MM.1S (cell line): ENCODE results near the gene A4GALT.

ENCODE experiments used
- DNase-seq: peaks from one replicate; pipeline ENCODE4 v3.0.0-alpha.2; 2015
- H2AFZ ChIP-seq: fragments of 300-600 bp; sonication (generic); 2 replicates; pipeline ENCODE4 v1.6.0; 2016; ENCODE audit warnings: antibody characterized with exemption, low read length
- H3F3A ChIP-seq: fragments of 300-600 bp; sonication (generic); 2 replicates; pipeline ENCODE4 v1.6.1; 2016; ENCODE audit warnings: mild to moderate bottlenecking, antibody characterized with exemption, low read length, moderate library complexity, mixed read lengths; ENCODE audit not compliant: insufficient read depth
- H3K27ac ChIP-seq: fragments of 300-600 bp; sonication (generic); 2 replicates; pipeline ENCODE4 v1.5.1; 2016; ENCODE audit warnings: mild to moderate bottlenecking, low read length
- H3K27me3 ChIP-seq: fragments of 300-600 bp; sonication (generic); replicated peaks from 2 replicates; pipeline ENCODE4 v1.6.0; 2016; ENCODE audit warnings: low read length; ENCODE audit not compliant: insufficient read depth
- H3K36me3 ChIP-seq: fragments of 300-600 bp; sonication (generic); replicated peaks from 2 replicates; pipeline ENCODE4 v1.6.1; 2016; ENCODE audit warnings: mild to moderate bottlenecking, low read length, mixed read lengths; ENCODE audit not compliant: insufficient read depth
- H3K4me1 ChIP-seq: fragments of 300-600 bp; sonication (generic); 2 replicates; pipeline ENCODE4 v1.6.1; 2016; ENCODE audit warnings: low read length, mixed read lengths
- H3K4me2 ChIP-seq: fragments of 300-600 bp; sonication (generic); 2 replicates; pipeline ENCODE4 v1.6.0; 2016; ENCODE audit warnings: low read depth, low read length
- H3K4me3 ChIP-seq: fragments of 300-600 bp; sonication (generic); 2 replicates; pipeline ENCODE4 v1.5.1; 2016; ENCODE audit warnings: low read length, mixed read lengths
- H3K79me2 ChIP-seq: fragments of 300-600 bp; sonication (generic); 2 replicates; pipeline ENCODE4 v1.6.1; 2016; ENCODE audit warnings: mixed run types, low read length, mixed read lengths
- H3K9ac ChIP-seq: fragments of 300-600 bp; sonication (generic); 2 replicates; pipeline ENCODE4 v1.6.1; 2016; ENCODE audit warnings: low read length, mixed read lengths
- H3K9me2 ChIP-seq: fragments of 300-600 bp; sonication (generic); replicated peaks from 2 replicates; pipeline ENCODE4 v1.6.1; 2016; ENCODE audit warnings: mild to moderate bottlenecking, low read length, mixed read lengths; ENCODE audit not compliant: insufficient read depth
- H3K9me3 ChIP-seq: fragments of 300-600 bp; sonication (generic); replicated peaks from 2 replicates; pipeline ENCODE4 v1.6.1; 2016; ENCODE audit warnings: mild to moderate bottlenecking, low read length, mixed read lengths; ENCODE audit not compliant: insufficient read depth
- H4K20me1 ChIP-seq: fragments of 300-600 bp; sonication (generic); 2 replicates; pipeline ENCODE4 v1.6.1; 2016; ENCODE audit warnings: mild to moderate bottlenecking, low read length, moderate library complexity, mixed read lengths; ENCODE audit not compliant: insufficient read depth
- EZH2 ChIP-seq: fragments of 300-600 bp; sonication (generic); optimal IDR thresholded peaks from 2 replicates; pipeline ENCODE3; 2017; ENCODE audit warnings: low read depth, mild to moderate bottlenecking, antibody characterized with exemption, low read length, mixed read lengths
- EZH2phosphoT487 ChIP-seq: fragments of 300-600 bp; sonication (generic); IDR thresholded peaks from 2 replicates; pipeline ENCODE4 v1.6.1; 2018; ENCODE audit warnings: antibody characterized with exemption, low read length
- TF ChIP-seq, protein P1 (sequence below): fragments of 300-600 bp; sonication (generic); IDR thresholded peaks from 2 replicates; pipeline ENCODE4 v1.5.1; 2016; ENCODE audit warnings: antibody characterized with exemption, low read length, mixed read lengths

The A4GALT gene

DNA sequence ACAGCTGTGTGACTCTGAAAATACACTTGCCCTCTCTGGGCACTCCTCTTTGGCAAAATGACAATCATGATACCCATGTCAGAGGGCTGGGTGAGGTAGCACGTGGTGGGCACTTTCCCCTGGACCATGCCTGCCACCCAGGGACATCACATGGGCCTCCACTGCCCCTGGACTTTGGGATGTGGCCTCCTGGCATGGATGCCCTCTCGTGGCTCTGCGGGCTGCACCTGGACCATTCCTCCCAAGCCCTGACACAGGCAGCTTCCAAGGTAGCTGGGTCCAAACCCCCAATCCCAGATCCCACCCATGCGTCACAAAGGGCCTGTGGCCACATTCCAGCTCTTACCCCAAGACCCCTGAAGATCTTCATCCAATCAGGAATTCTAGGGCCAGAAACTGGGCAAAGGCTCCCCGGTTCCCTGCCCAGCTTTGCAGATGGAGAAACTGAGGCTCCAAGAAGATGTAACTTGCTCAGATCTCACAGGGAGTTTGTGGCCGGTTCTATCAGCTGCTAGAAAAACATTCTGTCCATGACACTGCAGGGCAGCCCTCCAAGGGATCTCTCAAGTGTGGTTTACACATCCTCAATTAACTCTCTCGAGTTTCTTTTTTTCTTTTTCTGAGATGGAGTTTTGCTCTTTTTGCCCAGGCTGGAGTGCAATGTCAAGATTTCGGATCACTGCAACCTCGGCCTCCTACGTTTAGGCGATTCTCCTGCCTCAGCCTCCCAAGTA lies 36.0 kb downstream of the A4GALT start:
- Histone ChIP-seq H3K36me3 (no peaks in the 10 kb centered on the region), H3K9ac (no peak overlapping the region), H3K4me3 (no peak overlapping the region), H3K27ac (no peak overlapping the region), H3K9me2 (no peaks in the 10 kb centered on the region), H2AFZ (no peak overlapping the region), H3K4me1 (no peaks in the 10 kb centered on the region), H3K4me2 (no peak overlapping the region), H3K27me3 (0 out of 2 replicates have a peak, but pooled peaks cover 3% of the 10 kb centered on the region), H3K9me3 (no peaks in the 10 kb centered on the region), H3K79me2 (no peaks in the 10 kb centered on the region), H4K20me1 (no peaks in the 10 kb centered on the region), H3F3A (no peaks in the 10 kb centered on the region)
- DNase-seq: no peak
- TF ChIP-seq EZH2: no peak
- no peak for TF ChIP-seq EZH2phosphoT487
- TF ChIP-seq, protein P1, sequence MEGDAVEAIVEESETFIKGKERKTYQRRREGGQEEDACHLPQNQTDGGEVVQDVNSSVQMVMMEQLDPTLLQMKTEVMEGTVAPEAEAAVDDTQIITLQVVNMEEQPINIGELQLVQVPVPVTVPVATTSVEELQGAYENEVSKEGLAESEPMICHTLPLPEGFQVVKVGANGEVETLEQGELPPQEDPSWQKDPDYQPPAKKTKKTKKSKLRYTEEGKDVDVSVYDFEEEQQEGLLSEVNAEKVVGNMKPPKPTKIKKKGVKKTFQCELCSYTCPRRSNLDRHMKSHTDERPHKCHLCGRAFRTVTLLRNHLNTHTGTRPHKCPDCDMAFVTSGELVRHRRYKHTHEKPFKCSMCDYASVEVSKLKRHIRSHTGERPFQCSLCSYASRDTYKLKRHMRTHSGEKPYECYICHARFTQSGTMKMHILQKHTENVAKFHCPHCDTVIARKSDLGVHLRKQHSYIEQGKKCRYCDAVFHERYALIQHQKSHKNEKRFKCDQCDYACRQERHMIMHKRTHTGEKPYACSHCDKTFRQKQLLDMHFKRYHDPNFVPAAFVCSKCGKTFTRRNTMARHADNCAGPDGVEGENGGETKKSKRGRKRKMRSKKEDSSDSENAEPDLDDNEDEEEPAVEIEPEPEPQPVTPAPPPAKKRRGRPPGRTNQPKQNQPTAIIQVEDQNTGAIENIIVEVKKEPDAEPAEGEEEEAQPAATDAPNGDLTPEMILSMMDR: no peak

DNA sequence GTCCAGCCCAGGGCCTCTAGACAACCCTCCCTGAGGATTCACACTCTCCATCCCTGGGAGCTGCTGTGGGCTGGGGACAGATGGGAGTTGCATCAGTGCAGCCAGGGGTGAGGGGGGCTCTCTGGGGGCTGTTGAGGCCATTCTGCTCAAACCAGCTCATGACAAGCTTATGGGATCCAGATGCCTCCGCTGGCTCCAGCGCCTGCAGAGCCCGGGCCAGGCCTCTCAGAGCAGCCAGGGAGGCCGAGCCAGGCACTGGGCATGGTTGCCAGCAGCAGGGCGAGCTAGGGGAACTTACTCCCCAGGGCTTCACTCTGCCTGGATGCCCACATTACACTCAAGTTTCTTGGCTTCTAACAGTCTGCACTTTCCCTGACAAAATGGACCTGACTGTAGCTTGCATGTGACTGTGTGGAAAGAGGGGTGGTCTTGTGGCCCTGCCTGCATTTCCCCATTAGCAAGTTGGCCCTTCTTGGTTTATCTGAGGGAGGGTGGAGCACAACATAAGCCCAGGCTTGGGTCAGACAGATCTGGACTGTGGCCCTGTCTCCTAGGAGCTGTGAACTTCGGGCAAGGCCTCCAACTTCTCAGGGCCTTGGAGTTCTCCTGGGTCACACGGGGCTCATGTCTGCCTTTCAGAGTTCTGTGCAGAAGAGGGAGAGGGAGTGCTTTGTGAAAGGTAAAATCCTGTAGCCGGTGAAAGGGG lies 36.9 kb downstream of the A4GALT start:
- Histone ChIP-seq H3K9me3 (no peaks in the 10 kb centered on the region), H2AFZ (no peak overlapping the region), H3K36me3 (no peaks in the 10 kb centered on the region), H3K4me1 (no peaks in the 10 kb centered on the region), H3F3A (no peaks in the 10 kb centered on the region), H3K4me2 (no peak overlapping the region), H3K27ac (no peak overlapping the region), H3K9ac (no peak overlapping the region), H3K4me3 (no peak overlapping the region), H3K9me2 (no peaks in the 10 kb centered on the region), H3K79me2 (no peaks in the 10 kb centered on the region), H3K27me3 (0 out of 2 replicates have a peak, but pooled peaks cover 3% of the 10 kb centered on the region), H4K20me1 (no peaks in the 10 kb centered on the region)
- TF ChIP-seq EZH2: no peak
- TF ChIP-seq, protein P1: no peak
- TF ChIP-seq EZH2phosphoT487: no peak
- DNase-seq: no peak

DNA sequence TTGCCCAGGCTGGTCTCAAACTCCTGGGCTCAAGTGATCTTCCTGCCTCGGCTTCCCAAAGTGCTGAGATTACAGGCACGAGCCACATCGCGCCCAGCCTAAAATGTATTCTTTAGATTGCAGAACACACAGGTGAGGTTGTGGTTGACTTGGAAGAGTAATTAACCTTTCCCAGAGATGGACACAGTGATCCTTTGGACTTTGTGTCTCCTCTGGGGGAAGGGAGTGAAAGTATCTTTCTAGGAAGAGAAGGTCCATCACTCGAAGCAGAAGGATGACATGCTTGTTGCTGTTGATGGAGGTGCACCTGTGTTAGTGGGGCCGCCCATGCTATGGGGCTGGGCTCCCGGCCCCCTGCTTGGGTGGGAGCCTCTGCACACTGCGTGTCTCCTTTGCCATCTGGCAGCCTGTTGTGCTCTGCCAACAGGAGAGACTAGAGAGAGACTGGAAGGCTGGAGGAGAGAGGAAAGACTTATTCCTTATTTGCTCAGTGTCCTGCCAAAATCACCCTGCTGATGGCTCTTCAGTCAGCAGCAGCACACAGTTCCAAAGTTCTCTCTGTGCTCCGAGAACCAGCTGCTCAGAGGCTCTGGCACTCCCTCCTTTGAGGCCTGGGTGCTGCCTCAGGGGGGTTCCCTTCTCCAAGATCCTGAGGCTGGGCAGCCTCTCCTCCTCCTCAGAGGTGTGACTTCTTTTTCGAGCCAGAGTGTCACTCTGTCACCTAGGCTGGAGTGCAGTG lies 38.4 kb downstream of the A4GALT start:
- no peak for DNase-seq

More for the DNA sequence above, 38.4 kb downstream of the A4GALT start:
- no peak overlapping the region for H3K27ac ChIP-seq
- H3K9me2 ChIP-seq: no peaks in the 10 kb centered on the region
- no peak overlapping the region for H3K9ac ChIP-seq
- no peak overlapping the region for H3K4me2 ChIP-seq
- no peaks in the 10 kb centered on the region for H4K20me1 ChIP-seq
- no peak overlapping the region for H2AFZ ChIP-seq
- no peaks in the 10 kb centered on the region for H3K79me2 ChIP-seq
- H3K4me1 ChIP-seq: no peaks in the 10 kb centered on the region
- no peak overlapping the region for H3K4me3 ChIP-seq
- TF ChIP-seq EZH2phosphoT487 (no peak), EZH2 (no peak)
- TF ChIP-seq, protein P1: no peak
- no peaks in the 10 kb centered on the region for H3F3A ChIP-seq
- H3K27me3 ChIP-seq: 0 out of 2 replicates have a peak, but pooled peaks cover 3% of the 10 kb centered on the region
- no peaks in the 10 kb centered on the region for H3K9me3 ChIP-seq
- H3K36me3 ChIP-seq: no peaks in the 10 kb centered on the region
